Measurements from ENCODE around the gene S100A14. TPM values are rescaled to one million over a fixed set of nuclear protein-coding genes. Genes with fewer than 3 reads are reported as not detected.

Gene S100A14
- polyA plus RNA-seq (2011; rRNA removed) = not detected in 2 replicates
- polyA minus RNA-seq (2011; rRNA and poly(A)+ RNA removed) = not detected in 2 replicates

DNA sequence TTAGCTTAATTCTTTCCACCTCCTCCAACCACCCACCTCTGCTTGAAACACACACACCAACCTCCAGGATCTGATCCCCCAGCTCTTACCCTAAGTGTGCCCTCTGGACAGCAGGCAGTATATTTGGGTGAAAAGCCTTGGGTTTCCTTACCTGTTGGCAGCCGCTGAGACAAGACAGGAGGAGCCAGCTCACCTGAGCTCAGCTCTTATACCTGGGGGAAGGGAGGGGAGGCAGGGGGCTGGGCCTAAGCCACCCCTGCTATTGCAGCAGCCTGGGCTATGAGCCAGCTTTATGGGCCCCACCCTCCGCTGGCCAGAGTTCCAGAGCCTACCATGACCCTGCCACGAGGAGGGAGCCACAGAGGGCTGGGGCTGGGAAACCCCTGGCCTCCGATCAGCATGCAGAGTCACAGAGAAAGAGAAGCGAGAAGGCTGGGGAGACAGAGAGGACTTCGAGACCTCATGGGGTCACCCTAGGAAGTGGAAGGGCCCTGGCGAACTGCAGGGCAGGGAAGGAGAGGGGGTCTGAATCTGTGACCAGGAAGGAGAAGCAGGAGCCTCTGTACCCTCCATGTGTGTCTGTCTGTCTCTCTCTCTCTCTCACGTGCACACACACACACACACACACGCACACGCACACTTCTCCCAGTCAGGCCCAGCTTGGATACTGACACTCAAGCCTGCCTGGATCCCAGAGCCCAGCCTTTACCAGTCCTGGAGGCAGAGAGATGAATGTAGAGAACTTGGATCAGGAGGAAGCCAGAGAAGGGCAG is at the start of gene S100A14:
TSS of gene S100A14 (minus strand) at position 182 of the 773 bp plus-strand sequence. CDS start 467 bp downstream, outside the sequence.
- Histone ChIP-seq H3K4me3 (ENCODE audit: low read depth, low read length) (no peak within 1 kb of the TSS), H3K27me3 (ENCODE audit: control insufficient read depth, insufficient read depth, low read length) (no peaks in the 10 kb centered on the region), H3K36me3 (ENCODE audit: control insufficient read depth, insufficient read depth, low read length) (peaks cover 1% of the 10 kb centered on the region; the same call in 1 of the 2 replicates)
- POLR2A ChIA-PET = interaction anchor here (0.9 kb wide), 1 partner anchor 11 kb away, joined by 3 read pairs; the partner anchor contains the start of gene S100A13
- CTCF ChIA-PET = interaction anchor here (0.6 to 11.6 kb wide), 12 partner anchors 9 to 171 kb away, joined by 3 to 194 read pairs (median 14); partner anchors contain the start of genes CHTOP, S100A1, S100A13 and S100A6
- no peak for DNase-seq (ENCODE audit: low read depth)
- no peak for TF ChIP-seq CTCF (IDR thresholded peaks at IDR 0.05; ENCODE audit: insufficient read depth, low read depth, low read length)

GRCh38 chr1:153663211-153663610 is 47.1 kb upstream of the S100A14 start:
- CTCF ChIA-PET = no interaction called here
- no peak for DNase-seq (ENCODE audit: low read depth)

GRCh38 chr1:153662269-153662668 is 46.1 kb upstream of the S100A14 start:
- no peak overlapping the region for H3K4me3 ChIP-seq (ENCODE audit: low read depth, low read length)
- POLR2A ChIA-PET = no interaction called here
- no peak for TF ChIP-seq CTCF (IDR thresholded peaks at IDR 0.05; ENCODE audit: insufficient read depth, low read depth, low read length)
- no peak for DNase-seq (ENCODE audit: low read depth)
- H3K36me3 ChIP-seq (ENCODE audit: control insufficient read depth, insufficient read depth, low read length) = peaks cover 18% of the 10 kb centered on the region
- CTCF ChIA-PET = no interaction called here
- no peaks in the 10 kb centered on the region for H3K27me3 ChIP-seq (ENCODE audit: control insufficient read depth, insufficient read depth, low read length)

More at GRCh38 chr1:153663211-153663610, 47.1 kb upstream of the S100A14 start:
- Histone ChIP-seq H3K27me3 (ENCODE audit: control insufficient read depth, insufficient read depth, low read length) (no peaks in the 10 kb centered on the region), H3K4me3 (ENCODE audit: low read depth, low read length) (no peak overlapping the region), H3K36me3 (ENCODE audit: control insufficient read depth, insufficient read depth, low read length) (peaks cover 23% of the 10 kb centered on the region)
- POLR2A ChIA-PET = no interaction called here
- no peak for TF ChIP-seq CTCF (IDR thresholded peaks at IDR 0.05; ENCODE audit: insufficient read depth, low read depth, low read length)

DNA sequence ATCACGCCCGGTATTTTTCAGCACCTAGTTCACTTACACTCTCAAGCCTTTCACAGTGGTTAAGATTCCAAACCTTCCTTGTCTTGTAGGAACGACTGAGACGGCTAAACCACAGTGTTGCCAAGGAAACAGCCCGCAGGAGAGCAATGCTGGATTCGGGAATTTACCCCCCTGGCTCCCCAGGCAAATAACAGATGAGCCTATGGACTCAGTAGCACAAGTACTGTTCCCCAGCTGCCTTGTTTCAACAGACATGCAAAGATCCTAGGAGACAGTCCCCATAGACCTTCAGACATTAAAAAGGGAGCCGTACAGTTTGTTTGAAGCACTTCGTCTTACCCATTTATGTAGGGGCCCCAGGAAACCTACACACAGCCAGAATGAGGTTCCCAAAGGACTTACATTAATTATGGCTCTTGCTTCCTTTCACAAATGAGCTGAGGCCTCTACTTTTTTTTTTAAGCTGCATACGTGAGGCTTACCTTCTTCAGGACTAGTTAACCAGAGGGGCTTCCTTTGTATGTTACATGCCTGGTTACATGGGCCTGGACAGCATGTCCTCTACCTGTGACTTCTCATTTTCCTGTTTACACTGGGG is 45.1 kb upstream of the S100A14 start:
- Histone ChIP-seq H3K36me3 (ENCODE audit: control insufficient read depth, insufficient read depth, low read length) (peaks cover 14% of the 10 kb centered on the region), H3K27me3 (ENCODE audit: control insufficient read depth, insufficient read depth, low read length) (no peaks in the 10 kb centered on the region), H3K4me3 (ENCODE audit: low read depth, low read length) (no peak overlapping the region)
- ChIA-PET POLR2A (no interaction called here), CTCF (interaction anchor here (1.6 kb wide), 2 partner anchors 10 to 17 kb away, joined by 3 to 4 read pairs; partner anchors contain the start of genes ILF2 and NPR1)
- no peak for DNase-seq (ENCODE audit: low read depth)
- TF ChIP-seq CTCF (IDR thresholded peaks at IDR 0.05; ENCODE audit: insufficient read depth, low read depth, low read length) = no peak

DNA sequence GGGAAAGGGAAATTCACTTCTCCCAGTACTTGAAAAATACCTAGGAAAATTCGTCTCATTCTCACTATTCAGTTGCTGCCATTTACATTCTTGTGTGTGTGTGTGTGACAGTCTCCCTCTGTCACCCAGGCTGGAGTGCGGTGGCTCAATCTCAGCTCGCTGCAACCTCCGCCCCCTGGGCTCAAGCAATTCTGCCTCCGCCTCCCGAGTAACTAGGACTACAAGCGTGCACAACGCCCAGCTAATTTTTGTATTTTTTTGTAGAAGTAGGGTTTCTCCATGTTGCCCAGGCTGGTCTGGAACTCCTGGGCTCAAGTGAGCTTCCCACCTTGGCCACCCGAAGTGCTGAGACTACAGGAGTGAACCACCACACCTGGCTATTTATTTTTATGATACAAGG is 43.5 kb upstream of the S100A14 start:
- ChIA-PET CTCF (interaction anchor here (1.0 kb wide), 1 partner anchor 18 kb away, joined by 3 read pairs; no protein-coding TSS in a partner anchor), POLR2A (no interaction called here)
- no peaks in the 10 kb centered on the region for H3K27me3 ChIP-seq (ENCODE audit: control insufficient read depth, insufficient read depth, low read length)
- DNase-seq (ENCODE audit: low read depth) = no peak
- peak overlapping the region; percentile 85; the same call in 1 of the 2 replicates for H3K4me3 ChIP-seq (ENCODE audit: low read depth, low read length)
- no peak for TF ChIP-seq CTCF (IDR thresholded peaks at IDR 0.05; ENCODE audit: insufficient read depth, low read depth, low read length)
- peaks cover 11% of the 10 kb centered on the region for H3K36me3 ChIP-seq (ENCODE audit: control insufficient read depth, insufficient read depth, low read length)

Data from BJ (cell line).